Jurkat, Clone E6-1 (cell line): ENCODE data around the gene ARHGAP44.
A peak's percentile ranks its signal among the peaks of the same experiment; 100 is the strongest.

Source experiments
- DNase-seq: peaks from one replicate; pipeline ENCODE4 v3.0.0-alpha.2; 2011; ENCODE audit warnings: low read depth, low spot score
- H3K4me3 ChIP-seq: 2 replicates; pipeline ENCODE4 v1.5.1; 2011; ENCODE audit warnings: mild to moderate bottlenecking, low read length, control low read depth, moderate library complexity

The ARHGAP44 gene

GRCh38 chr17:12979826-12980500, 190.7 kb downstream of the ARHGAP44 start:
- H3K4me3 ChIP-seq: no peak overlapping the region
- no peak for DNase-seq

GRCh38 chr17:12982224-12982623, 192.9 kb downstream of the ARHGAP44 start:
- peak; percentile 65 for DNase-seq

GRCh38 chr17:12983991-12984884, 194.9 kb downstream of the ARHGAP44 start:
- no peak for DNase-seq
- H3K4me3 ChIP-seq: no peak overlapping the region

More at GRCh38 chr17:12982224-12982623, 192.9 kb downstream of the ARHGAP44 start:
- no peak overlapping the region for H3K4me3 ChIP-seq

GRCh38 chr17:12985431-12986293, 196.4 kb downstream of the ARHGAP44 start:
- no peak overlapping the region for H3K4me3 ChIP-seq
- DNase-seq: no peak

GRCh38 chr17:12987120-12987519, 197.8 kb downstream of the ARHGAP44 start:
- H3K4me3 ChIP-seq: no peak overlapping the region
- no peak for DNase-seq

- no peak overlapping the region for H3K4me3 ChIP-seq
- DNase-seq: no peak
Observed at GRCh38 chr17:12990041-12990808, 200.9 kb downstream of the ARHGAP44 start.

GRCh38 chr17:12990926-12991325, 201.6 kb downstream of the ARHGAP44 start:
- DNase-seq: no peak
- no peak overlapping the region for H3K4me3 ChIP-seq

- no peak overlapping the region for H3K4me3 ChIP-seq
- no peak for DNase-seq
Observed at GRCh38 chr17:12992676-12993075, 203.4 kb downstream of the ARHGAP44 start.

- H3K4me3 ChIP-seq: no peak overlapping the region
- DNase-seq: no peak
Observed at GRCh38 chr17:12993631-12994030, 204.3 kb downstream of the ARHGAP44 start.

- H3K4me3 ChIP-seq: no peak overlapping the region
- no peak for DNase-seq
Observed at GRCh38 chr17:12994341-12995074, 205.2 kb downstream of the ARHGAP44 start.

GRCh38 chr17:12995106-12995895, 206.0 kb downstream of the ARHGAP44 start:
- H3K4me3 ChIP-seq: no peak overlapping the region

GRCh38 chr17:12995896-12996295, 206.6 kb downstream of the ARHGAP44 start:
- H3K4me3 ChIP-seq: no peak overlapping the region

More at GRCh38 chr17:12995106-12995895, 206.0 kb downstream of the ARHGAP44 start:
- no peak for DNase-seq

GRCh38 chr17:12996357-12996756, 207.1 kb downstream of the ARHGAP44 start:
- DNase-seq: no peak
- no peak overlapping the region for H3K4me3 ChIP-seq

More at GRCh38 chr17:12995896-12996295, 206.6 kb downstream of the ARHGAP44 start:
- DNase-seq: no peak

- no peak for DNase-seq
- no peak overlapping the region for H3K4me3 ChIP-seq
Observed at GRCh38 chr17:12996941-12997340, 207.6 kb downstream of the ARHGAP44 start.

GRCh38 chr17:12998461-12998860, 209.2 kb downstream of the ARHGAP44 start:
- no peak for DNase-seq
- H3K4me3 ChIP-seq: no peak overlapping the region

GRCh38 chr17:12998874-12999273, 209.6 kb downstream of the ARHGAP44 start:
- no peak overlapping the region for H3K4me3 ChIP-seq
- no peak for DNase-seq

- DNase-seq: no peak
- no peak overlapping the region for H3K4me3 ChIP-seq
Observed at GRCh38 chr17:13000561-13000960, 211.3 kb downstream of the ARHGAP44 start.
